SU-DHL-6 (cell line): ENCODE measurements around the gene ME3.

ENCODE experiments used
- CTCF ChIP-seq: fragments of 200-600 bp; sonication (generic); IDR thresholded peaks from one replicate; pipeline ENCODE4 v1.5.1; 2017; ENCODE audit warnings: antibody characterized with exemption, mild to moderate bottlenecking, low read length, moderate library complexity; ENCODE audit not compliant: insufficient read depth, poor library complexity, severe bottlenecking
- EZH2phosphoT487 ChIP-seq: fragments of 200-600 bp; sonication (generic), shearing (Covaris generic); conservative IDR thresholded peaks from 2 replicates; pipeline ENCODE4 v1.6.1; 2018; ENCODE audit warnings: mild to moderate bottlenecking, antibody characterized with exemption, low read length, moderate library complexity, mixed read lengths

DNA sequence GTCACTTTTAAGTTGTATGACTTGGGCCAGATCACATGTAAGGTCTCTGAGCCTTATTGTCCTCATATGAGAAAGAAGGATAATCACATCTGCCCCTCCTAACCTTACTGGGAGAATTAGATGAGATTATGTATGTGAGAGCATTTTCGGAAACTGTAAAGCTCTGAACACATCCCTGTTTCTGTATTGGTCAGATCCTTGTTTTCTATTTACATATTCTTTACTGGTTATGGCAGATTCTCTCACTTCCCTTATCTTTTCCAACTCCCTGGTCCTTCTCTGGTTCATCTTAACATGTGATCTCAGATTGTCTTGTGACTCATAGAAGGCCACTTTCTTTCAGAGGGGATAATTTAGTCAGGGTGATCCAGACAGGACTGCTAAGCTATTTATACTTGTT is 255.9 kb downstream of the ME3 start:
- no peak for TF ChIP-seq CTCF
- no peak for TF ChIP-seq EZH2phosphoT487
